ENCODE results near the gene RPL27A. TPM values are rescaled to one million over a fixed set of nuclear protein-coding genes. Genes with fewer than 3 reads are reported as not detected.

Gene RPL27A
- total RNA-seq, 1 donor, result 673 TPM

DNA sequence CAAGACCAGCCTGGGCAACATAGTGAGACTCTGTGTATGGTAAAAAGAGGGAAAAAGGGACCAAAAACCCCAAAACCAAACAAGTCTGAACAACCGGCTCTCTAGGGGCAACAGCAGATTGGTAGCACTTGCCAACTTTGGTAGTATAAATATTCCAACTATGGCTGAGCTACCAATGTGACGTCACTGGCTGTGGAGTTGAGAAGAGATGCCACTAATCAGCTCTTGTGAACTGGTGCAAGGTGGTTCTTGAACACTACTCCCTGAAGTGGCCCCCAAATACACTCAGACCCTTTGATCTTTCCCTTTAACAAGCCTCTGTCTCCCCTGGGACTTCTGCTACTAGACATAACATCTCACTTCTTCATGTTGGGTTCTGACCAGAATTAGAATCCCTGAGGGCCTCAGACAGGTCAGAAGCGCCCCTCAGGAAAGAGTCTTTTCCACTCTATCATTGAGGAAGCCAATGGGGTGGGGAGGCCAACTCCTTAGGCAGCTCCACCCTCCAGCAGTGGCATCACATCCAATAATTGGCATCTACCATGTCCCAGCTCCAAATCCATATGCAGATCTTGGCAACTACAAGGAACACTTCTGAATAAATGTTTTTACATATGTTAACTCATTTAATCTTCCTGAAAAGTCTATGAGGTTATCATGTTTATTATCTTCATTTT, 49.2 kb downstream of the RPL27A start:
- no peak overlapping the region for H3K4me3 ChIP-seq (ENCODE audit: low read depth, low read length)
- DNase-seq (ENCODE audit: low read depth), result no peak
- TF ChIP-seq, protein P1, sequence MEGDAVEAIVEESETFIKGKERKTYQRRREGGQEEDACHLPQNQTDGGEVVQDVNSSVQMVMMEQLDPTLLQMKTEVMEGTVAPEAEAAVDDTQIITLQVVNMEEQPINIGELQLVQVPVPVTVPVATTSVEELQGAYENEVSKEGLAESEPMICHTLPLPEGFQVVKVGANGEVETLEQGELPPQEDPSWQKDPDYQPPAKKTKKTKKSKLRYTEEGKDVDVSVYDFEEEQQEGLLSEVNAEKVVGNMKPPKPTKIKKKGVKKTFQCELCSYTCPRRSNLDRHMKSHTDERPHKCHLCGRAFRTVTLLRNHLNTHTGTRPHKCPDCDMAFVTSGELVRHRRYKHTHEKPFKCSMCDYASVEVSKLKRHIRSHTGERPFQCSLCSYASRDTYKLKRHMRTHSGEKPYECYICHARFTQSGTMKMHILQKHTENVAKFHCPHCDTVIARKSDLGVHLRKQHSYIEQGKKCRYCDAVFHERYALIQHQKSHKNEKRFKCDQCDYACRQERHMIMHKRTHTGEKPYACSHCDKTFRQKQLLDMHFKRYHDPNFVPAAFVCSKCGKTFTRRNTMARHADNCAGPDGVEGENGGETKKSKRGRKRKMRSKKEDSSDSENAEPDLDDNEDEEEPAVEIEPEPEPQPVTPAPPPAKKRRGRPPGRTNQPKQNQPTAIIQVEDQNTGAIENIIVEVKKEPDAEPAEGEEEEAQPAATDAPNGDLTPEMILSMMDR (IDR thresholded peaks at IDR 0.05; ENCODE audit: insufficient read depth, low read depth, low read length), result no peak

DNA sequence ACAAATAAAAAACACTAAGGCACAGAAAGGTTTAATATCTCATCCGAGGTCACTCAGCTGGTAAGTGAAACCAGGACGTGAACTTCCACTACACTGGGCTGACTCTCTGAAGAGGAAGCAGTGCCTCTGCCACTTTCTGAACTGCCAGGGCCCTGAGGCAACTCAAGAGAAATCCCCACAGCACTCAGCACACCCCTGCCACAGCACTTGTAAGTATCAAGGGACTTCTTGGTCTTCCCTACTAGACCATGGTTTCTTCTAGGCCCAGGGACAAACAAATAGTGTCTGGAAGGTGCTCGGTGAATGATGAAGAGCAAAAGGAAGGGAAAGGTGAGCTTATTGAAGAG, 49.7 kb downstream of the RPL27A start:
- DNase-seq (ENCODE audit: low read depth), result no peak
- TF ChIP-seq, protein P1 (IDR thresholded peaks at IDR 0.05; ENCODE audit: insufficient read depth, low read depth, low read length), result no peak
- H3K4me3 ChIP-seq (ENCODE audit: low read depth, low read length), result no peak overlapping the region

DNA sequence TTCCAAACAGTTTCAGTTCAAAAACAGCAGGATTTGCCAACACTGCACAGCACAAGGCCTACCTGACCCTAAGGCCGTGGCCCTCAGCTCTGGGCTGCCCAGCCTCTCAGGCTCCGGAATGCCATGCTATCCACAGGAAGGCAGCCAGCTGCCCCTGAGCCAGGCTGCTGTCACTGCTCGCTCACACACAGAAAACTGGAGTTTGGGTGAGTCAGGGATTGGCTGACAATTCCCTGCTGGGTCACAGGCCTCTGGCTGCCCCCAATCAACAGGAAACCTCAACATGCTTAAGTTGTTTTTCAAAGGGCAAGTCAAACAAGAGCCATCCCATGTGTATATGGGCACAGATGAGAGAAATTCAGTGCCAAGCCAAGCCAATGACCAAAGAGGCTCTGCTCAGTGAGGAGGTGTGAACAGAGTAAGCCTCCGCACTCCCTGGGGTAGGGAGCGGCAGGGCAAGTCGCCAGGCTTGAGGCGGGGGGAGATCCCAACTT, 50.2 kb downstream of the RPL27A start:
- DNase-seq (ENCODE audit: low read depth), result peak; percentile 59

DNA sequence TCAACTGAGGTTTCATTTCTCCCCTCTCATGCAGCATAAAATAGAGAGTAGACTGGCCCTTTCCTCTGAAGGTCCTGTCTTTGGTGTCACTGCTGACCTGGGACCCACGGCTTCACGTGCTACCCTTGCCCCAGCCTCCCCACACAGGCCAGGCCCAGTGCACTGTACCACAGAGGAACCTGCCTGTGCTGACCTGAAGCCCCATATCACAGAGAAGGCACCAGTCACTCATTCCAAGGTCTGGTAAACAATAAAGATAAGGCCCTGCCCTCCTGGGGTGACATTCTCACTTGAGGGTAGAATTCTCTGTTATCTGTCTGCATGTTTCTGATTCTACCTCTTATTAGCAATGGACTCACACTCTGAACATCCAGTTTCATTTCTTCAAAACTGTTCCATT, 51.3 kb downstream of the RPL27A start:
- DNase-seq (ENCODE audit: low read depth), result no peak
- no peak overlapping the region for H3K4me3 ChIP-seq (ENCODE audit: low read depth, low read length)
- TF ChIP-seq, protein P1 (IDR thresholded peaks at IDR 0.05; ENCODE audit: insufficient read depth, low read depth, low read length), result no peak

More for the DNA sequence above, 50.2 kb downstream of the RPL27A start:
- no peak overlapping the region for H3K4me3 ChIP-seq (ENCODE audit: low read depth, low read length)
- TF ChIP-seq, protein P1 (IDR thresholded peaks at IDR 0.05; ENCODE audit: insufficient read depth, low read depth, low read length), result no peak

DNA sequence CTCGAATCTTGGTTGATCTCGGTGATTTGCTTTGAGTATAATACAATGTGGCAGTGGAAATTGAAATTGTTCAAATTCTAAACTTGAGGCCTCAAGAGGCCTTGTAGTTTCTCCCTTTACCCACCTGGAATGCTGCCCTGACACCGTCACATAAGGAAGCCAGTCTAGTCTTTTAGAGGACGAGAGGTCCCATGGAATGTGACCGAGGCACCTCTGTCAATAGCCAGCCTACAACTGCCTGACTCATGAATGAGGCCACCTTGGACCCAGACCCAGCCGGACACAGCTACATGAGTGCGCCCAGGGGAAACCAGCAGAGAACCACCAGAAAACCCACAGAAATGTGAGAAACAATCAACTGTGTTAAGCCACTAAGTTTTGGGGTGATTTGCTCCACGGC, 52.5 kb downstream of the RPL27A start:
- TF ChIP-seq, protein P1 (IDR thresholded peaks at IDR 0.05; ENCODE audit: insufficient read depth, low read depth, low read length), result no peak
- H3K4me3 ChIP-seq (ENCODE audit: low read depth, low read length), result no peak overlapping the region
- DNase-seq (ENCODE audit: low read depth), result no peak

DNA sequence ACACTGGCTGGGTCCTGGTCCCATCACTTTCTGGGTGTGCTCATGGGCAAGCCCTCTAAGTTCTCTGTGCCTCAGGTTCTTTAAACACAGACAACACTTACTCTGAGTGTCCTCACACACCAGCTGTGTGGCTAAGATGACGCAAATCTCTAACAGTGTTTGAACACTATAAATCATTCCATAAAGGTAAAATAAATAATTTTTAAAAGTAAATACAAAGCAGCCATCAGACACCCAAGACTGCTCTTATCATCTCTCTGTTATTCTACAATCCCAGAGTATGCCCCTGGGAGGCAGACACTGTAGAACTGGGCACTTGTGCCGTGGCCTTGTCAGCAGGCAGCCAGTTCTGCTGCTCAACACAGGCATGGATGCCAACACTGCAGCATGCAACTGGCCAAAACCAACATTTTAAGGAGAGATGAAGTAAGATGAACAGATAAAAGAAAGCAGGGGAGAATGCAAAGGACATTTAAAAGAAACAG, 56.8 kb downstream of the RPL27A start:
- no peak for DNase-seq (ENCODE audit: low read depth)
- TF ChIP-seq, protein P1 (IDR thresholded peaks at IDR 0.05; ENCODE audit: insufficient read depth, low read depth, low read length), result no peak
- H3K4me3 ChIP-seq (ENCODE audit: low read depth, low read length), result no peak overlapping the region

Small RNA genes within 50 kb of the gene (small RNA-seq; reads per million reads assigned to genes)
- not detected for gene SNORA3A
- 93.0 reads per million, percentile 97 among the genes with 10 or more reads in this experiment for gene SNORA3B

Other genes starting within 250 kb of the RPL27A start
- gene STK33, start 88.6 kb upstream of the RPL27A start, total RNA-seq, result 2.9 and 5.6 TPM in 2 replicates
- gene TRIM66, start 127 bp upstream of the RPL27A start, total RNA-seq, result 4.3 and 6.4 TPM in 2 replicates
- gene AKIP1, start 228.4 kb downstream of the RPL27A start, total RNA-seq, result 59.6 and 74.3 TPM in 2 replicates